OCI-LY7 (cell line): ENCODE measurements around the gene LYPD5. TPM values are rescaled to one million over a fixed set of nuclear protein-coding genes. Genes with fewer than 3 reads are reported as not detected.

ENCODE experiments used
- BruUV-seq: library from RNA; stranded (reverse); fragments of 400-500 nt; replicated peaks from 2 replicates; lab custom pipeline; 2021; lab: Mats Ljungman, UMichigan
- CTCF ChIA-PET: fragments of 300-600 bp; sonication (Branson Sonifier 250); formaldehyde crosslinking; loops from one replicate; lab custom pipeline; 2022; ENCODE audit warnings: antibody characterized with exemption; ENCODE audit not compliant: unreplicated experiment; lab: Charles Lee
- POLR2A ChIA-PET: fragments of 300-600 bp; sonication (Branson Sonifier 250); formaldehyde crosslinking; loops from one replicate; lab custom pipeline; 2022; ENCODE audit warnings: antibody characterized with exemption; lab: Charles Lee
- DNase-seq: peaks from one replicate; pipeline ENCODE4 v3.0.0-alpha.2; 2015; ENCODE audit warnings: low spot score
- H2AFZ ChIP-seq: fragments of 200-600 bp; sonication (generic), shearing (Covaris generic); 2 replicates; pipeline ENCODE4 v1.6.1; 2014; ENCODE audit warnings: mild to moderate bottlenecking, antibody characterized with exemption, low read length, moderate library complexity
- H3K27ac ChIP-seq: fragments of 200-600 bp; sonication (generic); 2 replicates; pipeline ENCODE4 v1.5.1; 2014; ENCODE audit warnings: mixed run types, low read depth, mild to moderate bottlenecking, moderate library complexity, low read length, inconsistent platforms; ENCODE audit not compliant: poor library complexity, severe bottlenecking
- H3K36me3 ChIP-seq: fragments of 200-600 bp; sonication (generic); 2 replicates; pipeline ENCODE4 v1.6.1; 2014; ENCODE audit warnings: mild to moderate bottlenecking, antibody characterized with exemption, low read length, moderate library complexity, mixed read lengths; ENCODE audit not compliant: insufficient read depth
- H3K4me1 ChIP-seq: fragments of 200-600 bp; sonication (generic); 2 replicates; pipeline ENCODE4 v1.5.1; 2014; ENCODE audit warnings: mild to moderate bottlenecking, low read length; ENCODE audit not compliant: insufficient read depth, poor library complexity, severe bottlenecking
- H3K4me2 ChIP-seq: fragments of 200-600 bp; sonication (generic); 2 replicates; pipeline ENCODE4 v1.6.1; 2014; ENCODE audit warnings: mild to moderate bottlenecking, low read length
- H3K4me3 ChIP-seq: fragments of 200-600 bp; sonication (generic); 2 replicates; pipeline ENCODE4 v1.5.1; 2014; ENCODE audit warnings: mild to moderate bottlenecking, low read depth, low read length; ENCODE audit not compliant: poor library complexity, severe bottlenecking
- H3K79me2 ChIP-seq: fragments of 200-600 bp; sonication (generic); 2 replicates; pipeline ENCODE4 v1.6.1; 2016; ENCODE audit warnings: low read depth, mild to moderate bottlenecking, low read length, moderate library complexity, mixed read lengths; ENCODE audit not compliant: insufficient read depth
- H3K9me2 ChIP-seq: fragments of 200-600 bp; sonication (generic); 2 replicates; pipeline ENCODE4 v1.6.1; 2016; ENCODE audit warnings: mild to moderate bottlenecking, low read length, mixed read lengths; ENCODE audit not compliant: insufficient read depth
- H3K9me3 ChIP-seq: fragments of 200-600 bp; sonication (generic); 2 replicates; pipeline ENCODE4 v1.6.1; 2014; ENCODE audit warnings: mild to moderate bottlenecking, mixed run types, low read length, mixed read lengths
- H4K20me1 ChIP-seq: fragments of 200-600 bp; sonication (generic); 2 replicates; pipeline ENCODE4 v1.6.1; 2014; ENCODE audit warnings: mild to moderate bottlenecking, antibody characterized with exemption, low read length, moderate library complexity, mixed read lengths; ENCODE audit not compliant: insufficient read depth
- CTCF ChIP-seq: fragments of 200-600 bp; sonication (generic); conservative IDR thresholded peaks from 2 replicates; pipeline ENCODE4 v1.5.1; 2014; ENCODE audit warnings: mild to moderate bottlenecking, antibody characterized with exemption, low read length, moderate library complexity, mixed read lengths
- EZH2phosphoT487 ChIP-seq: fragments of 200-600 bp; sonication (generic); IDR thresholded peaks from 2 replicates; pipeline ENCODE4 v1.6.1; 2018; ENCODE audit warnings: low read depth, borderline replicate concordance, mild to moderate bottlenecking, mixed run types, antibody characterized with exemption, low read length, moderate library complexity, mixed read lengths
- intact Hi-C: fragments of 100-400 bp; cut with micrococcal nuclease; formaldehyde crosslinking; loops from one replicate; pipeline ENCODE4 v1.10.0; 2022; ENCODE audit not compliant: unreplicated experiment
- total RNA-seq, 2 experiments: library from RNA; depleted of rRNA in 1 of 2; stranded (reverse); fragments of >200 nt in 1 of 2; shearing (Covaris generic) in 1 of 2; gene quantifications; 2 replicates each; pipeline ENCODE4 v1.2.3, GENCODE V29; 2014 to 2022

Gene LYPD5
- total RNA-seq, 2 experiments from 2014 or later = not detected

- POLR2A ChIA-PET = interaction anchor here (1.0 to 6.7 kb wide), 2 partner anchors 9 to 15 kb away, joined by 5 to 49 read pairs; partner anchors contain the start of genes KCNN4 and SMG9
- peak overlapping the region; percentile 96 for H3K27ac ChIP-seq
- CTCF ChIA-PET = interaction anchor here (3.6 kb wide), 1 partner anchor 15 kb away, joined by 18 read pairs; no protein-coding TSS in a partner anchor
- peak overlapping the region; percentile 19; the same call in 1 of the 2 replicates for H3K4me2 ChIP-seq
- no peaks in the 10 kb centered on the region for H3K79me2 ChIP-seq
- no peaks in the 10 kb centered on the region for H4K20me1 ChIP-seq
- H3K36me3 ChIP-seq = peaks cover 38% of the 10 kb centered on the region
- TF ChIP-seq CTCF = no peak
- no peak for TF ChIP-seq EZH2phosphoT487
- intact Hi-C loops = no loop called here
- no peaks in the 10 kb centered on the region for H3K9me3 ChIP-seq
- BruUV-seq = no TSS peak
- no peak overlapping the region for H3K4me3 ChIP-seq
- H2AFZ ChIP-seq = no peak overlapping the region
- no peaks in the 10 kb centered on the region for H3K9me2 ChIP-seq
- DNase-seq = no peak
- H3K4me1 ChIP-seq = peaks cover 91% of the 10 kb centered on the region
Measured at GRCh38 chr19:43763473-43763939, 38.7 kb downstream of the LYPD5 start.

GRCh38 chr19:43762814-43763213, 39.4 kb downstream of the LYPD5 start:
- no peak overlapping the region for H3K27ac ChIP-seq
- H3K9me3 ChIP-seq = no peaks in the 10 kb centered on the region
- no peaks in the 10 kb centered on the region for H3K9me2 ChIP-seq
- no peaks in the 10 kb centered on the region for H4K20me1 ChIP-seq
- ChIA-PET POLR2A (interaction anchor here (1.0 to 6.7 kb wide), 2 partner anchors 8 to 16 kb away, joined by 5 to 49 read pairs; partner anchors contain the start of genes KCNN4 and SMG9), CTCF (no interaction called here)
- H3K79me2 ChIP-seq = no peaks in the 10 kb centered on the region
- no peak overlapping the region for H3K4me2 ChIP-seq
- no peak for DNase-seq
- no peak overlapping the region for H3K4me3 ChIP-seq
- intact Hi-C loops = no loop called here
- TF ChIP-seq CTCF = no peak
- no peak for TF ChIP-seq EZH2phosphoT487
- no TSS peak for BruUV-seq
- peaks cover 92% of the 10 kb centered on the region for H3K4me1 ChIP-seq
- H2AFZ ChIP-seq = no peak overlapping the region
- peaks cover 31% of the 10 kb centered on the region for H3K36me3 ChIP-seq

GRCh38 chr19:43760941-43761340, 41.3 kb downstream of the LYPD5 start:
- Histone ChIP-seq H4K20me1 (no peaks in the 10 kb centered on the region), H3K27ac (peak overlapping the region; percentile 5), H3K4me3 (no peak overlapping the region), H3K9me2 (no peaks in the 10 kb centered on the region), H3K9me3 (no peaks in the 10 kb centered on the region), H3K79me2 (peaks cover 8% of the 10 kb centered on the region; the same call in 1 of the 2 replicates), H3K4me1 (peaks cover 92% of the 10 kb centered on the region), H2AFZ (no peak overlapping the region), H3K36me3 (peaks cover 20% of the 10 kb centered on the region), H3K4me2 (no peak overlapping the region)
- BruUV-seq = no TSS peak
- ChIA-PET CTCF (no interaction called here), POLR2A (interaction anchor here (1.3 to 2.1 kb wide), 2 partner anchors 10 to 18 kb away, joined by 3 to 4 read pairs; no protein-coding TSS in a partner anchor)
- TF ChIP-seq CTCF (no peak), EZH2phosphoT487 (no peak)
- intact Hi-C loops = no loop called here
- no peak for DNase-seq
